H1 (cell line): ENCODE results near the gene RPS27. TPM values are rescaled to one million over a fixed set of nuclear protein-coding genes. Genes with fewer than 3 reads are reported as not detected.
A peak's percentile ranks its signal among the peaks of the same experiment; 100 is the strongest.

Experiments used
- CTCF ChIA-PET: fragments of 300-600 bp; sonication (Branson Sonifier 250); formaldehyde crosslinking; loops from one replicate; lab custom pipeline; 2021; ENCODE audit not compliant: partially characterized antibody; lab: Charles Lee
- POLR2A ChIA-PET: fragments of 300-600 bp; sonication (Branson Sonifier 250); formaldehyde crosslinking; loops from one replicate; lab custom pipeline; 2021; ENCODE audit warnings: inconsistent platforms; ENCODE audit not compliant: partially characterized antibody; lab: Charles Lee
- DNase-seq, 2 experiments: peaks; one replicate each; pipeline versions ENCODE4 v3.0.0 to v3.0.0-alpha.2; 2010 to 2022; ENCODE audit warnings: low spot score in 2 of 2, low read depth in 1 of 2, mixed read lengths in 1 of 2
- FAIRE-seq: peaks from 2 replicates; lab custom pipeline; 2011; peaks lifted over from hg19 to GRCh38; lab: Jason Lieb, UNC
- H2AFZ ChIP-seq: 2 replicates; pipeline ENCODE4 v1.8.1; 2012; ENCODE audit warnings: low read length, inconsistent platforms
- H2AK5ac ChIP-seq: 2 replicates; pipeline ENCODE4 v1.6.1; 2013; ENCODE audit warnings: low read depth, low read length
- H2BK120ac ChIP-seq: replicated peaks from 2 replicates; pipeline ENCODE3; 2013; ENCODE audit warnings: low read depth, low read length, inconsistent platforms
- H2BK12ac ChIP-seq: 2 replicates; pipeline ENCODE4 v1.6.1; 2013; ENCODE audit warnings: low read depth, low read length
- H2BK15ac ChIP-seq: 2 replicates; pipeline ENCODE4 v1.6.1; 2013; ENCODE audit warnings: low read length
- H2BK20ac ChIP-seq: 2 replicates; pipeline ENCODE4 v1.6.1; 2013; ENCODE audit warnings: low read length
- H2BK5ac ChIP-seq: 2 replicates; pipeline ENCODE4 v1.6.1; 2013; ENCODE audit warnings: low read depth, low read length
- H3K14ac ChIP-seq: 2 replicates; pipeline ENCODE4 v1.6.1; 2013; ENCODE audit warnings: inconsistent platforms; ENCODE audit not compliant: insufficient read length
- H3K18ac ChIP-seq: 2 replicates; pipeline ENCODE4 v1.6.1; 2013; ENCODE audit warnings: low read length; ENCODE audit errors: extremely low read depth
- H3K23ac ChIP-seq: 2 replicates; pipeline ENCODE4 v1.6.1; 2013; ENCODE audit warnings: inconsistent platforms; ENCODE audit not compliant: insufficient read length
- H3K23me2 ChIP-seq: 2 replicates; pipeline ENCODE4 v1.6.1; 2013; ENCODE audit warnings: low read depth, low read length
- H3K27ac ChIP-seq: 2 replicates; pipeline ENCODE4 v1.6.1; 2011; ENCODE audit warnings: low read depth, low read length, inconsistent platforms
- H3K27me3 ChIP-seq, 4 experiments: replicated peaks in 1 of 4; 1 replicate in 1 of 4; 2 replicates in 3 of 4; pipeline versions ENCODE4 v1.6.1 to v1.8.1; 2011 to 2013; ENCODE audit warnings: low read length in 3 of 4, mild to moderate bottlenecking in 3 of 4, inconsistent platforms in 2 of 4, mixed read lengths in 2 of 4, moderate library complexity in 1 of 4; ENCODE audit not compliant: control insufficient read depth in 3 of 4, insufficient read depth in 3 of 4; ENCODE audit errors: extremely low read depth in 1 of 4
- H3K36me3 ChIP-seq, 4 experiments: 2 replicates each; pipeline versions ENCODE4 v1.6.1 to v1.8.1; 2011 to 2013; ENCODE audit warnings: mild to moderate bottlenecking in 4 of 4, low read length in 3 of 4, moderate library complexity in 2 of 4, control low read depth in 1 of 4, inconsistent platforms in 1 of 4; ENCODE audit not compliant: insufficient read depth in 4 of 4, control insufficient read depth in 2 of 4
- H3K4ac ChIP-seq: replicated peaks from 2 replicates; pipeline ENCODE3; 2013; ENCODE audit warnings: low read length, low read depth, mixed read lengths, inconsistent platforms; ENCODE audit not compliant: insufficient read length
- H3K4me1 ChIP-seq, 4 experiments: replicated peaks in 1 of 4; 1 replicate in 1 of 4; 2 replicates in 3 of 4; pipeline versions ENCODE4 v1.6.1 to v1.8.1; 2011 to 2013; ENCODE audit warnings: low read length in 3 of 4, inconsistent platforms in 2 of 4, mixed read lengths in 1 of 4; ENCODE audit not compliant: insufficient read depth in 4 of 4, control insufficient read depth in 3 of 4
- H3K4me2 ChIP-seq, 2 experiments: 2 replicates each; pipeline versions ENCODE4 v1.6.1 to v1.8.1; 2011 to 2013; ENCODE audit warnings: low read depth in 2 of 2, low read length in 2 of 2, control low read depth in 1 of 2, inconsistent platforms in 1 of 2, mild to moderate bottlenecking in 1 of 2; ENCODE audit not compliant: insufficient read depth in 1 of 2
- H3K4me3 ChIP-seq, 4 experiments: fragments of 200-600, 300-600 bp in 1 of 4; sonication (generic), shearing (Covaris generic), sonication (Bioruptor Twin) in 1 of 4; 2 replicates each; pipeline versions ENCODE4 v1.5.1 to v1.8.1; 2011 to 2016; ENCODE audit warnings: low read length in 4 of 4, low read depth in 3 of 4, control low read depth in 2 of 4, inconsistent platforms in 2 of 4, mild to moderate bottlenecking in 2 of 4, mixed read lengths in 1 of 4, moderate library complexity in 1 of 4; ENCODE audit not compliant: insufficient read depth in 2 of 4; ENCODE audit errors: extremely low read depth in 1 of 4
- H3K56ac ChIP-seq: replicated peaks from 2 replicates; pipeline ENCODE3; 2013; ENCODE audit warnings: low read depth, mild to moderate bottlenecking, mixed read lengths, low read length, inconsistent platforms; ENCODE audit not compliant: insufficient read length
- H3K79me1 ChIP-seq: 2 replicates; pipeline ENCODE4 v1.6.1; 2013; ENCODE audit warnings: low read depth, low read length, control low read depth
- H3K79me2 ChIP-seq, 2 experiments: 2 replicates each; pipeline versions ENCODE4 v1.6.1 to v1.8.1; 2012 to 2013; ENCODE audit warnings: low read length in 2 of 2, mild to moderate bottlenecking in 2 of 2, inconsistent platforms in 1 of 2; ENCODE audit not compliant: insufficient read depth in 2 of 2, control insufficient read depth in 1 of 2
- H3K9ac ChIP-seq, 4 experiments: replicated peaks in 1 of 4; 1 replicate in 1 of 4; 2 replicates in 3 of 4; pipeline versions ENCODE4 v1.6.1 to v1.8.1; 2011 to 2013; ENCODE audit warnings: low read depth in 3 of 4, low read length in 3 of 4, control low read depth in 2 of 4, mild to moderate bottlenecking in 2 of 4, moderate library complexity in 2 of 4, inconsistent platforms in 1 of 4; ENCODE audit errors: extremely low read depth in 1 of 4
- H3K9me3 ChIP-seq, 2 experiments: 2 replicates each; pipeline versions ENCODE4 v1.6.1 to v1.8.1; 2012 to 2013; ENCODE audit warnings: mild to moderate bottlenecking in 2 of 2, moderate library complexity in 2 of 2, control low read depth in 1 of 2, inconsistent platforms in 1 of 2, low read depth in 1 of 2, low read length in 1 of 2, mixed read lengths in 1 of 2; ENCODE audit not compliant: insufficient read depth in 2 of 2
- H4K20me1 ChIP-seq, 2 experiments: replicated peaks in 1 of 2; 2 replicates each; pipeline versions ENCODE3 to v1.8.1; 2011 to 2013; ENCODE audit warnings: inconsistent platforms in 2 of 2, low read length in 2 of 2, mild to moderate bottlenecking in 1 of 2; ENCODE audit not compliant: insufficient read depth in 2 of 2, control insufficient read depth in 1 of 2
- H4K5ac ChIP-seq: 2 replicates; pipeline ENCODE4 v1.6.1; 2013; ENCODE audit warnings: low read length, low read depth, mixed read lengths, inconsistent platforms; ENCODE audit not compliant: insufficient read length
- H4K8ac ChIP-seq: 2 replicates; pipeline ENCODE4 v1.8.0; 2013; ENCODE audit warnings: mild to moderate bottlenecking, moderate library complexity, low read length, inconsistent platforms; ENCODE audit not compliant: insufficient read depth; ENCODE audit errors: extremely low read depth
- H4K91ac ChIP-seq: replicated peaks from 2 replicates; pipeline ENCODE3; 2013; ENCODE audit warnings: low read length, mixed read lengths, inconsistent platforms; ENCODE audit not compliant: insufficient read length
- EP300 ChIP-seq, 2 experiments: IDR thresholded peaks; 1 replicate in 1 of 2; 2 replicates in 1 of 2; pipeline ENCODE4 v1.6.1; 2011 to 2012; ENCODE audit warnings: low read depth in 2 of 2, low read length in 2 of 2, mild to moderate bottlenecking in 2 of 2, borderline replicate concordance in 1 of 2, inconsistent platforms in 1 of 2, moderate library complexity in 1 of 2
- GABPA ChIP-seq: IDR thresholded peaks from 2 replicates; pipeline ENCODE4 v1.6.1; 2011; ENCODE audit warnings: mild to moderate bottlenecking, low read length, moderate library complexity, borderline replicate concordance; ENCODE audit not compliant: insufficient read depth
- RFX5 ChIP-seq: IDR thresholded peaks from 2 replicates; pipeline ENCODE4 v1.6.1; 2011; ENCODE audit warnings: low read depth, low read length, improper control_type of control experiment, borderline replicate concordance
- SIN3A ChIP-seq, 2 experiments: IDR thresholded peaks in 1 of 2; conservative IDR thresholded peaks in 1 of 2; 2 replicates each; pipeline ENCODE4 v1.6.1; 2011 to 2012; ENCODE audit warnings: low read length in 2 of 2, improper control_type of control experiment in 1 of 2, low read depth in 1 of 2, mild to moderate bottlenecking in 1 of 2
- SUZ12 ChIP-seq: fragments of 200-600 bp; sonication (generic); IDR thresholded peaks from 2 replicates; pipeline ENCODE4 v1.6.1; 2012; ENCODE audit warnings: mild to moderate bottlenecking, inconsistent platforms, low read length, moderate library complexity, mixed read lengths
- WGBS, 2 experiments: shearing (Covaris generic) in 1 of 2; methylation state at CpG; one replicate each; pipeline versions ENCODE4 v1.1.6 to v1.1.7; 2013 to 2015; ENCODE audit warnings: low lambda C conversion rate in 2 of 2, mixed read lengths in 2 of 2, inconsistent platforms in 1 of 2, low coverage in 1 of 2, missing lambda C conversion rate in 1 of 2; ENCODE audit not compliant: insufficient replicate concordance in 2 of 2, insufficient coverage in 1 of 2, insufficient read length in 1 of 2; ENCODE audit errors: extremely low coverage in 1 of 2, missing lambda C conversion rate in 1 of 2; 5-methylcytosine and 5-hydroxymethylcytosine counted together
- polyA plus RNA-seq, 7 experiments: library from polyadenylated mRNA; depleted of rRNA in 3 of 7; stranded (reverse) in 5 of 7; unstranded in 2 of 7; fragments of >200 nt in 5 of 7; fragments of 200-250 nt in 2 of 7; gene quantifications; 1 replicate in 5 of 7; 2 replicates in 1 of 7; 4 replicates in 1 of 7; pipeline versions ENCODE4 v1.2.1 to v1.2.3, GENCODE V29; 2011 to 2013; ENCODE audit warnings: missing spikeins in 2 of 7, mixed read lengths in 2 of 7
- total RNA-seq: library from RNA; stranded (reverse); fragmentation: NEBNext Ultra II Directional; extraction: Animal tissue kit (Norgen Biotek cat#: 25700); gene quantifications from 2 replicates; pipeline ENCODE4 v1.2.1, GENCODE V29; 2021
- TF ChIP-seq, protein P1 (sequence below): IDR thresholded peaks from 2 replicates; pipeline ENCODE4 v1.6.1; 2012; ENCODE audit warnings: low read length, inconsistent platforms

The RPS27 gene
- total and polyA plus RNA-seq, 2 of the 8 experiments (the other 6 are each of a cell fraction or from before 2014, with no cell fraction given): 1,810 to 3,155 TPM

DNA sequence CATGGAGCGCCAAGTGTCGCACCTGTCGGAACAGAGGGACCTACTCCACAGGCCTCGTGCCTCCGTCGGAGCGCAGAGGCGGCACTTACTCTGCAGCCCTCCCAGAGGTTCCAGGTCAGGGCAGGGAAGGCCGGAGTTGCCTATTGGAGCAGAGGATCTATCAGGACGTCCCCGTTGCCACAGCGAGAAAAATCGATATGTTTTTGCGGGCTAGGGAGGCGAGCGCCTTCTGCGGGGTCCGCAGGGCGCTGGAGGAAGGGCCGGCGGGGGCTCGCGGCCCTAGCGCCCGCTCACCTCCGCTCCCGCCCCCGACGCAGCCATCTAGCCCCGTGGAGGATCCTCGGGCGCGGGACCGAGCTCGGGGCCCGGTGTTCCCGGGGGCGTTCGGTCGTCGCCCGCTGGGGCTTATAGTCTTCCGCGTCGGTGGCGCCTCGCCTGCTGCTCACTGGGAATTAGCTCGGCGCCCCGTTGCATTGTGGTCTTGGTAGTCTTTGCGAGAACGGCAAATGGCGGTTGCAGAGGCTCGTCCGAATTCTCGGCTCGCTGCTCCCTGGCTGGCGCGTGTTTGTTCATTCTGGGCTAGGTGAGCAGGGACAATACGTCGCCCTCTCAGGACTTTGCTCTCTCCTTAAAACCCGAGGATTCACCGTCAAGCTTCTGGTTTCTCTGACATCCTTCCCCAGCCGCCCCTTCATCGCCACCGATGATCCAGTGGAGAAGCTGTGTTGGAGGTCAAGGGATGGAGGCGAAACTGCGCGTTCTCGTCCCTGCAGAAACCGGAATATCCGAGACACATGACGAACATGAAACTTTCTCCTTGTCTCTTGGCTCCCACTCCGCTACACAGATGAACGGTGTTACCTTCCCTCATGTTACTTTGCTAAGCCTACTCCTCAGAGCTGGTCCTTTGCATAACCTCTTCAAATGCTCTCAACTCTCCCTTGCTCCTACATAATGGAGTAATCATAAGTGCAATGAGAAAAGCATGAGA, 13.0 kb upstream of the RPS27 start, which contains the start of gene JTB:
Gene JTB (minus strand): TSS at position 425 of the 991 bp plus-strand sequence. CDS start 422 bp downstream, at position 3.
- peaks cover 12% of the 10 kb centered on the region for H3K23me2 ChIP-seq
- H2BK20ac ChIP-seq: no peak within 1 kb of the TSS
- H3K79me2 ChIP-seq: peaks cover 0 to 16% of the 10 kb centered on the region in 2 experiments; a peak in 2 of 4 replicates
- 0 out of 2 replicates have a peak within 1 kb of the TSS, but pooled peaks have one; percentile 32 for H2BK15ac ChIP-seq
- H4K91ac ChIP-seq: peak within 1 kb of the TSS; percentile 64
- no peak within 1 kb of the TSS for H3K23ac ChIP-seq
- peak within 1 kb of the TSS; percentile 28; the same call in 1 of the 2 replicates for H2AK5ac ChIP-seq
- H3K36me3 ChIP-seq: peaks cover 16 to 53% (median 32%) of the 10 kb centered on the region in 4 experiments; a peak in 7 of 8 replicates
- DNase-seq (peak in 1 of 2 experiments; percentile 88), FAIRE-seq (no peak)
- H3K27ac ChIP-seq: peak within 1 kb of the TSS; percentile 66
- H3K79me1 ChIP-seq: peaks cover 6% of the 10 kb centered on the region
- H3K4me1 ChIP-seq: no peaks in the 10 kb centered on the region; a peak in 1 of 7 replicates
- peak within 1 kb of the TSS; percentile 91; the same call in 1 of the 2 replicates for H4K8ac ChIP-seq
- H2BK5ac ChIP-seq: peak within 1 kb of the TSS; percentile 75
- H3K4me2 ChIP-seq: peak within 1 kb of the TSS; percentile 93 to 98
- H2BK120ac ChIP-seq: no peak within 1 kb of the TSS
- peak within 1 kb of the TSS; percentile 73 to 86 (median 76) for H3K9ac ChIP-seq
- CTCF ChIA-PET: interaction anchor here (0.9 to 2.7 kb wide), 9 partner anchors 9 to 207 kb away, joined by 3 to 29 read pairs (median 7); partner anchors contain the start of genes CREB3L4, RAB13 and SLC39A1
- no peaks in the 10 kb centered on the region for H4K20me1 ChIP-seq
- no peak within 1 kb of the TSS for H2BK12ac ChIP-seq
- H3K18ac ChIP-seq: peak within 1 kb of the TSS; percentile 96
- H3K9me3 ChIP-seq: no peaks in the 10 kb centered on the region
- 2% methylated on average over 72 of the region's 75 CpGs; no CpG with 5 or more reads in 1 of the 2 experiments for WGBS, 2 experiments
- H3K27me3 ChIP-seq: no peaks in the 10 kb centered on the region
- H4K5ac ChIP-seq: peak within 1 kb of the TSS; percentile 78
- peak within 1 kb of the TSS; percentile 85 for H2AFZ ChIP-seq
- H3K4me3 ChIP-seq: peak within 1 kb of the TSS; percentile 91 to 99 (median 93)
- peak within 1 kb of the TSS; percentile 73 for H3K56ac ChIP-seq
- H3K4ac ChIP-seq: peak within 1 kb of the TSS; percentile 34
- POLR2A ChIA-PET: interaction anchor here (0.6 to 15.5 kb wide), 27 partner anchors 12 to 404 kb away, joined by 3 to 276 read pairs (median 4); partner anchors contain the start of genes CREB3L4, CRTC2, DENND4B and GATAD2B
- no peak within 1 kb of the TSS for H3K14ac ChIP-seq
- TF ChIP-seq, protein P1, sequence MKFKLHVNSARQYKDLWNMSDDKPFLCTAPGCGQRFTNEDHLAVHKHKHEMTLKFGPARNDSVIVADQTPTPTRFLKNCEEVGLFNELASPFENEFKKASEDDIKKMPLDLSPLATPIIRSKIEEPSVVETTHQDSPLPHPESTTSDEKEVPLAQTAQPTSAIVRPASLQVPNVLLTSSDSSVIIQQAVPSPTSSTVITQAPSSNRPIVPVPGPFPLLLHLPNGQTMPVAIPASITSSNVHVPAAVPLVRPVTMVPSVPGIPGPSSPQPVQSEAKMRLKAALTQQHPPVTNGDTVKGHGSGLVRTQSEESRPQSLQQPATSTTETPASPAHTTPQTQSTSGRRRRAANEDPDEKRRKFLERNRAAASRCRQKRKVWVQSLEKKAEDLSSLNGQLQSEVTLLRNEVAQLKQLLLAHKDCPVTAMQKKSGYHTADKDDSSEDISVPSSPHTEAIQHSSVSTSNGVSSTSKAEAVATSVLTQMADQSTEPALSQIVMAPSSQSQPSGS: no peak
- no peak for TF ChIP-seq GABPA
- TF ChIP-seq RFX5: no peak
- TF ChIP-seq EP300 (IDR thresholded peaks at IDR 0.05; ENCODE audit: borderline replicate concordance in 1 of 2, low read depth in 2 of 2, low read length in 2 of 2): no peak
- no peak for TF ChIP-seq SUZ12
- 0 out of 4 replicates have a peak, but pooled peaks of 1 of the 2 experiments have one; percentile 59 for TF ChIP-seq SIN3A (conservative IDR thresholded peaks at IDR 0.05 in 1 of 2, IDR thresholded peaks at IDR 0.05 in 1 of 2; ENCODE audit: low read depth in 1 of 2, low read length in 2 of 2)
